ENCODE measurements around the gene SLC38A5. TPM values are rescaled to one million over a fixed set of nuclear protein-coding genes. Genes with fewer than 3 reads are reported as not detected.

Gene SLC38A5
- total and polyA plus RNA-seq, 2 experiments from 2014 or later, result 20.7 to 47.7 TPM

GRCh38 chrX:48512371-48512935 lies 42.4 kb upstream of the SLC38A5 start (continued):
- TF ChIP-seq ZNF462 (CRISPR knock-in tag; IDR thresholded peaks at IDR 0.05) (no peak), CREB1 (CRISPR knock-in tag; IDR thresholded peaks at IDR 0.05; ENCODE audit: low read depth) (no peak), ZNF331 (CRISPR knock-in tag; IDR thresholded peaks at IDR 0.05; ENCODE audit: low read depth) (no peak), JUNB (IDR thresholded peaks at IDR 0.05; ENCODE audit: unreplicated experiment) (no peak)

- Histone ChIP-seq H3K79me2 (replicated peaks; ENCODE audit: insufficient read depth) (no peaks in the 10 kb centered on the region), H3K4me2 (no peak overlapping the region), H3K27me3 (ENCODE audit: insufficient read depth) (no peaks in the 10 kb centered on the region), H3K4me3 (no peak overlapping the region), H2AFZ (no peak overlapping the region), H3K27ac (ENCODE audit: low read depth) (no peak overlapping the region), H3K9me2 (ENCODE audit: insufficient read depth) (no peaks in the 10 kb centered on the region), H3K36me3 (ENCODE audit: insufficient read depth) (no peaks in the 10 kb centered on the region), H3F3A (replicated peaks; ENCODE audit: low read depth) (no peaks in the 10 kb centered on the region), H3K4me1 (ENCODE audit: insufficient read depth) (no peaks in the 10 kb centered on the region), H4K20me1 (replicated peaks; ENCODE audit: insufficient read depth) (no peaks in the 10 kb centered on the region)
- H3K9me3 Mint-ChIP-seq, result no peaks in the 10 kb centered on the region
- no peak overlapping the region for H3K4me3 Mint-ChIP-seq
- peak; percentile 24 for DNase-seq (ENCODE audit: low spot score)
- H3K4me1 Mint-ChIP-seq, result peaks cover 3% of the 10 kb centered on the region; the same call in 1 of the 3 replicates
- H3K27ac Mint-ChIP-seq, result no peak overlapping the region
- no peak for ATAC-seq
- peaks cover 11% of the 10 kb centered on the region for H3K27me3 Mint-ChIP-seq (ENCODE audit: insufficient read depth, low read depth, poor library complexity)
- peaks cover 10% of the 10 kb centered on the region; the same call in 2 of the 3 replicates for H3K36me3 Mint-ChIP-seq (ENCODE audit: low read depth)
- TF ChIP-seq ETS1 (IDR thresholded peaks at IDR 0.05) (no peak), ZNF114 (CRISPR knock-in tag; IDR thresholded peaks at IDR 0.05) (no peak), POLR2AphosphoS5 (IDR thresholded peaks at IDR 0.05; ENCODE audit: low read depth) (no peak), EZH2phosphoT487 (IDR thresholded peaks at IDR 0.05; ENCODE audit: unreplicated experiment) (no peak), JUNB (IDR thresholded peaks at IDR 0.05; ENCODE audit: unreplicated experiment) (no peak), EZH2 (IDR thresholded peaks at IDR 0.05; ENCODE audit: low read depth, unreplicated experiment) (no peak), CTCF (conservative IDR thresholded peaks at IDR 0.05; ENCODE audit: low read depth in 2 of 2) (peak; percentile 25 to 53)
Observed at GRCh38 chrX:48511560-48511959, 41.5 kb upstream of the SLC38A5 start.
